SH-SY5Y (cell line): ENCODE data around the gene MPDZ.

ENCODE experiments used
- GATA2 ChIP-seq: IDR thresholded peaks from 2 replicates; pipeline ENCODE4 v1.6.1; 2011; ENCODE audit warnings: mild to moderate bottlenecking, low read depth, low read length
- GATA3 ChIP-seq: IDR thresholded peaks from 2 replicates; pipeline ENCODE4 v1.6.1; 2011; ENCODE audit warnings: low read depth, mild to moderate bottlenecking, low read length, moderate library complexity

DNA sequence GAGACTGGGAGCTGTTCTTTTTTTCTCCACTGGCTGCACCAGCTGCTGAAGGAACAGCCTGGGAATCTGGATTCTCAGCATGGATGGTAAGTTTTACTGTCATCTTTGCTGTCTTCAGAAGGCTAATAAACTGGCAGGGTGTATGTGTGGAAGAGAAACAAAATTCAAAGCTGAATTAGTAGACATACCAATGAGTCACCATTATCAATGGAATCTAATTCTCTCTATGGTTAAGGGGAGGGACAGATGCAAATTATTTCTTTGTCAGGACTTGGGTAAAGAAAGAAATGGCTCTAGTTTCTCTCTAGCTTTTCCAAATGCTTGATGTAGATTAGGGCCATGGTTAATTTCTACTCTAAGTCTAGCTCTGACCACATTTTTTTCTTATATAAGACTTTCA, 154.2 kb downstream of the MPDZ start:
- no peak for TF ChIP-seq GATA3
- TF ChIP-seq GATA2: no peak
